H1 (cell line): Measurements from ENCODE around the gene KLHL30. TPM values are rescaled to one million over a fixed set of nuclear protein-coding genes. Genes with fewer than 3 reads are reported as not detected.

Source experiments
- CTCF ChIA-PET: fragments of 300-600 bp; sonication (Branson Sonifier 250); formaldehyde crosslinking; loops from one replicate; lab custom pipeline; 2021; ENCODE audit not compliant: partially characterized antibody; lab: Charles Lee
- POLR2A ChIA-PET: fragments of 300-600 bp; sonication (Branson Sonifier 250); formaldehyde crosslinking; loops from one replicate; lab custom pipeline; 2021; ENCODE audit warnings: inconsistent platforms; ENCODE audit not compliant: partially characterized antibody; lab: Charles Lee
- DNase-seq, 2 experiments: peaks; one replicate each; pipeline versions ENCODE4 v3.0.0 to v3.0.0-alpha.2; 2010 to 2022; ENCODE audit warnings: low spot score in 2 of 2, low read depth in 1 of 2, mixed read lengths in 1 of 2
- FAIRE-seq: peaks from 2 replicates; lab custom pipeline; 2011; peaks lifted over from hg19 to GRCh38; lab: Jason Lieb, UNC
- H2AFZ ChIP-seq: 2 replicates; pipeline ENCODE4 v1.8.1; 2012; ENCODE audit warnings: low read length, inconsistent platforms
- H2AK5ac ChIP-seq: 2 replicates; pipeline ENCODE4 v1.6.1; 2013; ENCODE audit warnings: low read depth, low read length
- H2BK120ac ChIP-seq: replicated peaks from 2 replicates; pipeline ENCODE3; 2013; ENCODE audit warnings: low read depth, low read length, inconsistent platforms
- H2BK12ac ChIP-seq: 2 replicates; pipeline ENCODE4 v1.6.1; 2013; ENCODE audit warnings: low read depth, low read length
- H2BK15ac ChIP-seq: 2 replicates; pipeline ENCODE4 v1.6.1; 2013; ENCODE audit warnings: low read length
- H2BK20ac ChIP-seq: 2 replicates; pipeline ENCODE4 v1.6.1; 2013; ENCODE audit warnings: low read length
- H2BK5ac ChIP-seq: 2 replicates; pipeline ENCODE4 v1.6.1; 2013; ENCODE audit warnings: low read depth, low read length
- H3K14ac ChIP-seq: 2 replicates; pipeline ENCODE4 v1.6.1; 2013; ENCODE audit warnings: inconsistent platforms; ENCODE audit not compliant: insufficient read length
- H3K18ac ChIP-seq: 2 replicates; pipeline ENCODE4 v1.6.1; 2013; ENCODE audit warnings: low read length; ENCODE audit errors: extremely low read depth
- H3K23ac ChIP-seq: 2 replicates; pipeline ENCODE4 v1.6.1; 2013; ENCODE audit warnings: inconsistent platforms; ENCODE audit not compliant: insufficient read length
- H3K23me2 ChIP-seq: 2 replicates; pipeline ENCODE4 v1.6.1; 2013; ENCODE audit warnings: low read depth, low read length
- H3K27ac ChIP-seq: 2 replicates; pipeline ENCODE4 v1.6.1; 2011; ENCODE audit warnings: low read depth, low read length, inconsistent platforms
- H3K27me3 ChIP-seq, 4 experiments: replicated peaks in 1 of 4; 1 replicate in 1 of 4; 2 replicates in 3 of 4; pipeline versions ENCODE4 v1.6.1 to v1.8.1; 2011 to 2013; ENCODE audit warnings: low read length in 3 of 4, mild to moderate bottlenecking in 3 of 4, inconsistent platforms in 2 of 4, mixed read lengths in 2 of 4, moderate library complexity in 1 of 4; ENCODE audit not compliant: control insufficient read depth in 3 of 4, insufficient read depth in 3 of 4; ENCODE audit errors: extremely low read depth in 1 of 4
- H3K36me3 ChIP-seq, 4 experiments: 2 replicates each; pipeline versions ENCODE4 v1.6.1 to v1.8.1; 2011 to 2013; ENCODE audit warnings: mild to moderate bottlenecking in 4 of 4, low read length in 3 of 4, moderate library complexity in 2 of 4, control low read depth in 1 of 4, inconsistent platforms in 1 of 4; ENCODE audit not compliant: insufficient read depth in 4 of 4, control insufficient read depth in 2 of 4
- H3K4ac ChIP-seq: replicated peaks from 2 replicates; pipeline ENCODE3; 2013; ENCODE audit warnings: low read length, low read depth, mixed read lengths, inconsistent platforms; ENCODE audit not compliant: insufficient read length
- H3K4me1 ChIP-seq, 4 experiments: replicated peaks in 1 of 4; 1 replicate in 1 of 4; 2 replicates in 3 of 4; pipeline versions ENCODE4 v1.6.1 to v1.8.1; 2011 to 2013; ENCODE audit warnings: low read length in 3 of 4, inconsistent platforms in 2 of 4, mixed read lengths in 1 of 4; ENCODE audit not compliant: insufficient read depth in 4 of 4, control insufficient read depth in 3 of 4
- H3K4me2 ChIP-seq, 2 experiments: 2 replicates each; pipeline versions ENCODE4 v1.6.1 to v1.8.1; 2011 to 2013; ENCODE audit warnings: low read depth in 2 of 2, low read length in 2 of 2, control low read depth in 1 of 2, inconsistent platforms in 1 of 2, mild to moderate bottlenecking in 1 of 2; ENCODE audit not compliant: insufficient read depth in 1 of 2
- H3K4me3 ChIP-seq, 4 experiments: fragments of 200-600, 300-600 bp in 1 of 4; sonication (generic), shearing (Covaris generic), sonication (Bioruptor Twin) in 1 of 4; 2 replicates each; pipeline versions ENCODE4 v1.5.1 to v1.8.1; 2011 to 2016; ENCODE audit warnings: low read length in 4 of 4, low read depth in 3 of 4, control low read depth in 2 of 4, inconsistent platforms in 2 of 4, mild to moderate bottlenecking in 2 of 4, mixed read lengths in 1 of 4, moderate library complexity in 1 of 4; ENCODE audit not compliant: insufficient read depth in 2 of 4; ENCODE audit errors: extremely low read depth in 1 of 4
- H3K56ac ChIP-seq: replicated peaks from 2 replicates; pipeline ENCODE3; 2013; ENCODE audit warnings: low read depth, mild to moderate bottlenecking, mixed read lengths, low read length, inconsistent platforms; ENCODE audit not compliant: insufficient read length
- H3K79me1 ChIP-seq: 2 replicates; pipeline ENCODE4 v1.6.1; 2013; ENCODE audit warnings: low read depth, low read length, control low read depth
- H3K79me2 ChIP-seq, 2 experiments: 2 replicates each; pipeline versions ENCODE4 v1.6.1 to v1.8.1; 2012 to 2013; ENCODE audit warnings: low read length in 2 of 2, mild to moderate bottlenecking in 2 of 2, inconsistent platforms in 1 of 2; ENCODE audit not compliant: insufficient read depth in 2 of 2, control insufficient read depth in 1 of 2
- H3K9ac ChIP-seq, 4 experiments: replicated peaks in 1 of 4; 1 replicate in 1 of 4; 2 replicates in 3 of 4; pipeline versions ENCODE4 v1.6.1 to v1.8.1; 2011 to 2013; ENCODE audit warnings: low read depth in 3 of 4, low read length in 3 of 4, control low read depth in 2 of 4, mild to moderate bottlenecking in 2 of 4, moderate library complexity in 2 of 4, inconsistent platforms in 1 of 4; ENCODE audit errors: extremely low read depth in 1 of 4
- H3K9me3 ChIP-seq, 2 experiments: 2 replicates each; pipeline versions ENCODE4 v1.6.1 to v1.8.1; 2012 to 2013; ENCODE audit warnings: mild to moderate bottlenecking in 2 of 2, moderate library complexity in 2 of 2, control low read depth in 1 of 2, inconsistent platforms in 1 of 2, low read depth in 1 of 2, low read length in 1 of 2, mixed read lengths in 1 of 2; ENCODE audit not compliant: insufficient read depth in 2 of 2
- H4K20me1 ChIP-seq, 2 experiments: replicated peaks in 1 of 2; 2 replicates each; pipeline versions ENCODE3 to v1.8.1; 2011 to 2013; ENCODE audit warnings: inconsistent platforms in 2 of 2, low read length in 2 of 2, mild to moderate bottlenecking in 1 of 2; ENCODE audit not compliant: insufficient read depth in 2 of 2, control insufficient read depth in 1 of 2
- H4K5ac ChIP-seq: 2 replicates; pipeline ENCODE4 v1.6.1; 2013; ENCODE audit warnings: low read length, low read depth, mixed read lengths, inconsistent platforms; ENCODE audit not compliant: insufficient read length
- H4K8ac ChIP-seq: 2 replicates; pipeline ENCODE4 v1.8.0; 2013; ENCODE audit warnings: mild to moderate bottlenecking, moderate library complexity, low read length, inconsistent platforms; ENCODE audit not compliant: insufficient read depth; ENCODE audit errors: extremely low read depth
- H4K91ac ChIP-seq: replicated peaks from 2 replicates; pipeline ENCODE3; 2013; ENCODE audit warnings: low read length, mixed read lengths, inconsistent platforms; ENCODE audit not compliant: insufficient read length
- ASH2L ChIP-seq: fragments of 200-600, 300-600 bp; sonication (generic); IDR thresholded peaks from one replicate; pipeline ENCODE4 v1.7.1; 2017; ENCODE audit warnings: low read length
- BACH1 ChIP-seq: IDR thresholded peaks from 2 replicates; pipeline ENCODE4 v1.6.1; 2012; ENCODE audit warnings: low read length, improper control_type of control experiment
- CREB1 ChIP-seq: IDR thresholded peaks from 2 replicates; pipeline ENCODE4 v1.6.1; 2012; ENCODE audit warnings: inconsistent platforms
- MAX ChIP-seq: IDR thresholded peaks from 2 replicates; pipeline ENCODE4 v1.6.1; 2012; ENCODE audit warnings: inconsistent platforms
- POLR2AphosphoS5 ChIP-seq: IDR thresholded peaks from 2 replicates; pipeline ENCODE4 v1.6.1; 2011; ENCODE audit warnings: low read depth, low read length
- RXRA ChIP-seq: IDR thresholded peaks from 2 replicates; pipeline ENCODE4 v1.6.1; 2011; ENCODE audit warnings: low read depth, mild to moderate bottlenecking, low read length, moderate library complexity; ENCODE audit not compliant: insufficient read depth
- USF2 ChIP-seq: IDR thresholded peaks from 2 replicates; pipeline ENCODE4 v1.6.1; 2011; ENCODE audit warnings: low read length, improper control_type of control experiment
- ZNF274 ChIP-seq: IDR thresholded peaks from 2 replicates; pipeline ENCODE4 v1.7.0; 2012; ENCODE audit warnings: low read length, borderline replicate concordance; ENCODE audit errors: extremely low read depth
- WGBS, 2 experiments: shearing (Covaris generic) in 1 of 2; methylation state at CpG; one replicate each; pipeline versions ENCODE4 v1.1.6 to v1.1.7; 2013 to 2015; ENCODE audit warnings: low lambda C conversion rate in 2 of 2, mixed read lengths in 2 of 2, inconsistent platforms in 1 of 2, low coverage in 1 of 2, missing lambda C conversion rate in 1 of 2; ENCODE audit not compliant: insufficient replicate concordance in 2 of 2, insufficient coverage in 1 of 2, insufficient read length in 1 of 2; ENCODE audit errors: extremely low coverage in 1 of 2, missing lambda C conversion rate in 1 of 2; 5-methylcytosine and 5-hydroxymethylcytosine counted together
- polyA plus RNA-seq, 7 experiments: library from polyadenylated mRNA; depleted of rRNA in 3 of 7; stranded (reverse) in 5 of 7; unstranded in 2 of 7; fragments of >200 nt in 5 of 7; fragments of 200-250 nt in 2 of 7; gene quantifications; 1 replicate in 5 of 7; 2 replicates in 1 of 7; 4 replicates in 1 of 7; pipeline versions ENCODE4 v1.2.1 to v1.2.3, GENCODE V29; 2011 to 2013; ENCODE audit warnings: missing spikeins in 2 of 7, mixed read lengths in 2 of 7
- total RNA-seq: library from RNA; stranded (reverse); fragmentation: NEBNext Ultra II Directional; extraction: Animal tissue kit (Norgen Biotek cat#: 25700); gene quantifications from 2 replicates; pipeline ENCODE4 v1.2.1, GENCODE V29; 2021

The KLHL30 gene
- total and polyA plus RNA-seq, 2 of the 8 experiments (the other 6 are each of a cell fraction or from before 2014, with no cell fraction given), result not detected

- no peak overlapping the region for H2BK12ac ChIP-seq
- H3K23ac ChIP-seq, result no peak overlapping the region
- H3K27ac ChIP-seq, result no peak overlapping the region
- no peaks in the 10 kb centered on the region; the same call in 1 of the 2 replicates for H3K79me1 ChIP-seq
- H4K8ac ChIP-seq, result no peak overlapping the region; the same call in 1 of the 2 replicates
- H3K4me1 ChIP-seq, result no peaks in the 10 kb centered on the region; a peak in 1 of 7 replicates
- peak overlapping the region; percentile 60; the same call in 1 of the 2 replicates for H2BK5ac ChIP-seq
- no peak overlapping the region for H2AFZ ChIP-seq
- H2BK20ac ChIP-seq, result no peak overlapping the region
- H3K4ac ChIP-seq, result no peak overlapping the region
- H2BK15ac ChIP-seq, result no peak overlapping the region
- peaks cover 14 to 28% (median 25%) of the 10 kb centered on the region in 4 experiments for H3K27me3 ChIP-seq
- ChIA-PET CTCF (interaction anchor here (1.1 kb wide), 1 partner anchor 27 kb away, joined by 4 read pairs; no protein-coding TSS in a partner anchor), POLR2A (interaction anchor here (1.0 to 1.3 kb wide), 3 partner anchors 10 to 36 kb away, joined by 3 read pairs; partner anchors contain the start of gene ILKAP)
- H3K36me3 ChIP-seq, result peaks cover 2 to 13% (median 5%) of the 10 kb centered on the region in 4 experiments; a peak in 4 of 8 replicates
- no peaks in the 10 kb centered on the region for H3K9me3 ChIP-seq
- no peaks in the 10 kb centered on the region for H3K79me2 ChIP-seq
- peaks cover 6 to 10% of the 10 kb centered on the region in 2 experiments for H4K20me1 ChIP-seq
- FAIRE-seq, result no peak
- H3K56ac ChIP-seq, result no peak overlapping the region
- H3K23me2 ChIP-seq, result peaks cover 4% of the 10 kb centered on the region; the same call in 1 of the 2 replicates
- H2BK120ac ChIP-seq, result no peak overlapping the region
- no peak overlapping the region for H3K4me3 ChIP-seq
- no peak overlapping the region for H3K4me2 ChIP-seq
- TF ChIP-seq POLR2AphosphoS5, result no peak
- TF ChIP-seq BACH1, result no peak
- TF ChIP-seq USF2, result no peak
- no peak for TF ChIP-seq RXRA
- no peak for TF ChIP-seq ASH2L
- no peak for TF ChIP-seq ZNF274
- no peak for TF ChIP-seq MAX
- TF ChIP-seq CREB1, result no peak
- no peak for DNase-seq
- no peak overlapping the region for H3K18ac ChIP-seq
- H4K5ac ChIP-seq, result no peak overlapping the region
- WGBS, 2 experiments, result 98% methylated on average over 7 of the region's 7 CpGs; no CpG with 5 or more reads in 1 of the 2 experiments
- H3K9ac ChIP-seq, result no peak overlapping the region
- H2AK5ac ChIP-seq, result no peak overlapping the region
- H4K91ac ChIP-seq, result no peak overlapping the region
- no peak overlapping the region for H3K14ac ChIP-seq
Measured at GRCh38 chr2:238167344-238167715, 28.9 kb downstream of the KLHL30 start.
